GM21515 (cell line): ENCODE results near the gene ARL8B.

Experiments
- ATAC-seq: cut with Tn5 transposase; IDR thresholded peaks from one replicate; pipeline ENCODE4 v1.9.1; 2021; ENCODE audit not compliant: unreplicated experiment

Gene ARL8B

GRCh38 chr3:5205165-5205941 lies 83.3 kb downstream of the ARL8B start:
- peak; percentile 97 for ATAC-seq

- ATAC-seq = no peak
Measured at GRCh38 chr3:5210926-5211325, 88.8 kb downstream of the ARL8B start.

DNA sequence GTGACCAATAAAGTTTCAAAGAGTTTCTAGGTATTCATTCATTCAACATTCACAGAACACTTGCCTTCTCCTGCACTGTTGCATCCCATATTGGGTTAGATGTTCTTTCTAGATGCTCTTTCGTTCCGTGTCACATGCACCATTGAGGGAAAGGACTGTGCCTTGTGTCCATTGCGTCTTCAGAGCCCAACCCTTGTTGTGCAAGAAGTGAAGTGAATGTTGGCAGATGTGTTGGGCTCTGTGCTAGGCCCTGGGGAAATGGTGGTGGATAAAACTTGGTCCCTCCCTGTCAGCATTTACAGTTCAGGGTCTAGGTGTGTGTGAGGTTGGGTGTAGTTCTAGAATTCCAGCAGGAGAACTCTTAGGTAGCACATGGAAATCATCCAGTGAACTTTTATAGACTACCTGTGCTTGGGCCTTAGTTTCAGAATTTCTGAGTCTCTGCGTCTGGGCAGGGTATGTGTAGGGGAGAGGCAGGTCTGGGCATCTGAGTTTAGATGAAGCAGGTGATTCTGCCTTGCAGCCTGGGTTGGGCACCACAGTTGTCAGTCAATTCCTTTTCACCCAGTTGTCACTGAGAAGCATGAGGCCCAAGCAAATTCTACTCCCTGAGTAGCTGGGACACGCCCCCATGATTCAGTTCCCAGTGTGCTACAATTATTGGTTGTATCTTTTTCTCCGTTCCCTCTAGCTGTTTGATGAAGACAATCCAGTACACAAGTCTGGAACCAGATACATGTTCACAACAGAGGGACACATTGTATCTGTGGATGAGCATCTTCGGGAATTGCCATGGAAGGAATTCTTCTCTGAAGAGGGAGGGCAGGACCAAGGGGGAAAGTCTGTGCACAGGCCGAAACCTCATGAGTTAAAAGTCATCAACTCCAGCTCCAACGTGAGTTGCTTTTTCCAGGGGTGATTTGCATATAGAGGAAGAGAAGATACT lies 90.8 kb downstream of the ARL8B start:
- no peak for ATAC-seq

DNA sequence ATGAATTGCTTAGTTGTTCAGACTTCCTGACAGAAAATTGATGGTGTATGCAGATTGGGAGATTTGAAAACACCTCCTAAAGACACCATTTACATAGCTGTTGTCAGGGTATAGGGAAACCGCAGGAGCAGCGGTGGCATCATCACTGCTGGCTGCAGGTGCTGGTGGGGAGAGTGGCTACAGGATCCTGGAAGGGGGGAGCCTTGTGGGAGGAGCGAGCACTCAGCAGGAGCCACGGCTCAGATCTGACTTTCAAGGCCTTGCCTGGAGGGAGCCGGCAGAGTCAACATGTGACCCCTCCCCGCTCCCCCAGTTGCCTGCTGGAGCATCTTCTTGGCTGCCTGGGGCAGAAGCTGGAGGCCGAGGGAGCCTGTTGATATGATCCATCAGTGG lies 91.5 kb downstream of the ARL8B start:
- ATAC-seq = no peak

DNA sequence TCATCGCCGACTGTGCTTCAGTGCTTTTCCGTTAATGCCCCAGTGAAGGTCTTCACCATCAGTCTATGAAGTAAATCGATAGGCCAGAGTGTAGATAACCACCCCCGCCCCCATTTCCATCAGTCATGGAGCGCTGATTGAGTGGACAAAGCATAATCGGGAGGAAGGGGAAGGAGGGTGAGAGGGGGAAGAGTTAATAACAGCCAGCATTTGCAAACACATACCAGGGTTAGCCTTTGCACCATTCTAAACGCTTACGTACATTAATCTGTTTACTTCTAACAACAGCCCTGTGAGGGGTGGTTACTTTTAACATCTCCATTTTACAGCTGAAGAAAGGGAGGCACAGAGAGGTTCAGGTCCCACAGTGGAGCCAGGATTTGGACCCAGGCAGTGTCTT lies 92.3 kb downstream of the ARL8B start:
- no peak for ATAC-seq

GRCh38 chr3:5217824-5218595 lies 95.9 kb downstream of the ARL8B start:
- no peak for ATAC-seq

GRCh38 chr3:5218815-5219214 lies 96.7 kb downstream of the ARL8B start:
- ATAC-seq = no peak

GRCh38 chr3:5219216-5219615 lies 97.1 kb downstream of the ARL8B start:
- ATAC-seq = no peak

GRCh38 chr3:5220193-5220592 lies 98.1 kb downstream of the ARL8B start:
- no peak for ATAC-seq

- ATAC-seq = no peak
Measured at GRCh38 chr3:5220667-5221431, 98.8 kb downstream of the ARL8B start.

- no peak for ATAC-seq
Measured at GRCh38 chr3:5221701-5222100, 99.6 kb downstream of the ARL8B start.

GRCh38 chr3:5222283-5223005 lies 100.4 kb downstream of the ARL8B start:
- ATAC-seq = no peak

- ATAC-seq = no peak
Measured at GRCh38 chr3:5226783-5227182, 104.7 kb downstream of the ARL8B start.

DNA sequence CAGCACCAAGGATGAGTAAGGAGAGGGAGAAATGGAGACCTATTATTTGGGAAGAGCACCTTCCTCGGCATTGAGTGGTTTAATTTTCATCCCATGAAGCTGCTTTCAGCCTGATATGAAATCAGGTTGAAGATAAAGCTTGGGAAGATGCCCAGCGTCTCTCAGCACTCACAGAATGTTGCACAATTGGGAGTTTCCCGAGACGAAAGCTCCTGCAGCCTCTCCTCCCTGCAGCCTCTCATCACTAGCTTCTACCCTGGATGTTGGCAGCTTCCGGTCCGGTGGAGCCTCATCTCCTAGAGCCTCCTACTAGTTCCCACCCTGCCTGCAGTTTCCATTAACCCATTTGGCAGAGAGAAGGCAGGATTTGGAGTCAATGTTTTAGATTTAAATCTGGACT lies 105.7 kb downstream of the ARL8B start:
- ATAC-seq = no peak

GRCh38 chr3:5229414-5229813 lies 107.3 kb downstream of the ARL8B start:
- no peak for ATAC-seq
